HG03342 (cell line): Measurements from ENCODE around the gene CACNB1.
A peak's percentile ranks its signal among the peaks of the same experiment; 100 is the strongest.
"Not testable (repeated sequence)": the region's sequence is repeated elsewhere in the genome, so short reads cannot be mapped to it uniquely, and the experiment has no call there.

Source experiments
- ATAC-seq: cut with Tn5 transposase; IDR thresholded peaks from one replicate; pipeline ENCODE4 v1.9.1; 2021; ENCODE audit warnings: mild to moderate bottlenecking, moderate library complexity; ENCODE audit not compliant: unreplicated experiment

CACNB1 gene

GRCh38 chr17:39177256-39177655, 20.2 kb downstream of the CACNB1 start:
- no peak for ATAC-seq

DNA sequence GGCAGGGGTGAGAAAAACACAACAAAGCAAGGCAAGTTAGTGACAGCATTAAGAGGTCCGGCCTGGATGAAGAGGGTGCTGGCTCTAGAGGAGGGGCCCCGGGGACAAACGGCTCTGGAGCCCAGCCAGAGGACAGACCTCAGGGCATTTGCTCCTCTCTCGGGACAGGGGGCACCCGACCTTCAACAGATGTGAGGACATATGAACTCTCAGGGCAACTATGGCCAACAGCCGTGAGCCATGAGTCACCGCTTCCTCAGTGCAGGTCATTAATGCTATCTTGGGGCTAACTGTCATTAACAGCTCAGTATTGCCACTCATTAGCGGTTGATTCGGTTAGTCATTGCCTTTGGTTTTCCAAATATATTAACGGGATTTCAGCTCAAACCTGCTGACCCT, 21.8 kb downstream of the CACNB1 start:
- no peak for ATAC-seq

GRCh38 chr17:39174920-39175694, 22.4 kb downstream of the CACNB1 start:
- no peak for ATAC-seq

GRCh38 chr17:39173526-39174274, 23.8 kb downstream of the CACNB1 start:
- ATAC-seq, result no peak

GRCh38 chr17:39173080-39173479, 24.4 kb downstream of the CACNB1 start:
- ATAC-seq, result no peak

- ATAC-seq, result no peak
These were observed 25.5 kb downstream of the CACNB1 start for GRCh38 chr17:39171933-39172332.

DNA sequence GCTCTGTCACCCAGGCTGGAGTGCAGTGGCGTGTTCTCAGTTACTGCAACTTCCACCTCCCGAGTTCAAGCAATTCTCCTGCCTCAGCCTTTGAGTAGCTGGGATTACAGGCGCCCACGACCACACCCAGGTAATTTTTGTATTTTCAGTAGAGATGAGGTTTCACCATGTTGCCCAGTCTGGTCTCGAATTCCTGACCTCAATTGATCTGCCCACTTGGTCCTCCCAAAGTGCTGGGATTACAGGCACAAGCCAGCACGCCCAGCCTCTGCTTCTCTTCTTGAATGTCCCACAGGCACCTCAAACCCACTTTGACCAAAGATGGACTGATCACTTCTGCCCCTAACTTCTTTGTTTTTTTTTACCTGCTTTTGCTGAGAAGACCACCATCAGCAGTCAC, 26.9 kb downstream of the CACNB1 start:
- ATAC-seq, result no peak

DNA sequence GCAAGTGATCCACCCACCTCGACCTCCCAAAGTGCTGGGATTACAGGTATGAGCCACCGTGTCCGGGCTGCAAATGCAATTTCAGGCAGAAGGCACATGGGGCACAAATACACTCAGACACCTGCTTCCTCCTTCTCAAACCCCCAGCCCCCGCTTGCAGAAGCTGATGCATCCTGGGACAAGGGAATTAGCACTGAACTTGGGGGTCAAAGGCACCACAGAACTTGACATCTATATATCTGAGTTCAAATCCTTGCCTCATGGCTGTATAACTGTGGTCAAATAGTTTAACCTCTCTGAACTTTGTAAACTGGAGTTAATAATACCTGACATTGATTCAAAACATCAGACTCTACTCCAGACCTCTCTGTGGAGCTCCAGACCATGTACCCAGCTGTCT, 27.4 kb downstream of the CACNB1 start:
- no peak for ATAC-seq

GRCh38 chr17:39169518-39169917, 28.0 kb downstream of the CACNB1 start:
- no peak for ATAC-seq

- ATAC-seq, result no peak
These were observed 28.4 kb downstream of the CACNB1 start for GRCh38 chr17:39169101-39169500.

DNA sequence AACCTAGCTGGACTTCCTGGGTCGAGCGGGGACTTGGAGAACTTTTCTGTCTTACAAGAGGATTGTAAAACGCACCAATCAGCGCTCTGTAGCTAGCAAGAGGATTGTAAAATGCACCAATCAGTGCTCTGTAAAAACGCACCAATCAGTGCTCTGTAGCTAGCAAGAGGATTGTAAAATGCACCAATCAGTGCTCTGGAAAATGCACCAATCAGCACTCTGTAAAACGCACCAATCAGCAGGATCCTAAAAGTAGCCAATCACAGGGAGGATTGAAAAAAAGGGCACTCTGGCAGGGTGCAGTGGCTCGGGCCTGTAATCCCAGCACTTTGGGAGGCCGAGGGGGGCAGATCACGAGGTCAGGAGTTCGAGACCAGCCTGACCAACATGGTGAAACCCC, 29.0 kb downstream of the CACNB1 start:
- ATAC-seq, result not testable (repeated sequence)

- ATAC-seq, result no peak
These were observed 30.0 kb downstream of the CACNB1 start for GRCh38 chr17:39167476-39167875.

DNA sequence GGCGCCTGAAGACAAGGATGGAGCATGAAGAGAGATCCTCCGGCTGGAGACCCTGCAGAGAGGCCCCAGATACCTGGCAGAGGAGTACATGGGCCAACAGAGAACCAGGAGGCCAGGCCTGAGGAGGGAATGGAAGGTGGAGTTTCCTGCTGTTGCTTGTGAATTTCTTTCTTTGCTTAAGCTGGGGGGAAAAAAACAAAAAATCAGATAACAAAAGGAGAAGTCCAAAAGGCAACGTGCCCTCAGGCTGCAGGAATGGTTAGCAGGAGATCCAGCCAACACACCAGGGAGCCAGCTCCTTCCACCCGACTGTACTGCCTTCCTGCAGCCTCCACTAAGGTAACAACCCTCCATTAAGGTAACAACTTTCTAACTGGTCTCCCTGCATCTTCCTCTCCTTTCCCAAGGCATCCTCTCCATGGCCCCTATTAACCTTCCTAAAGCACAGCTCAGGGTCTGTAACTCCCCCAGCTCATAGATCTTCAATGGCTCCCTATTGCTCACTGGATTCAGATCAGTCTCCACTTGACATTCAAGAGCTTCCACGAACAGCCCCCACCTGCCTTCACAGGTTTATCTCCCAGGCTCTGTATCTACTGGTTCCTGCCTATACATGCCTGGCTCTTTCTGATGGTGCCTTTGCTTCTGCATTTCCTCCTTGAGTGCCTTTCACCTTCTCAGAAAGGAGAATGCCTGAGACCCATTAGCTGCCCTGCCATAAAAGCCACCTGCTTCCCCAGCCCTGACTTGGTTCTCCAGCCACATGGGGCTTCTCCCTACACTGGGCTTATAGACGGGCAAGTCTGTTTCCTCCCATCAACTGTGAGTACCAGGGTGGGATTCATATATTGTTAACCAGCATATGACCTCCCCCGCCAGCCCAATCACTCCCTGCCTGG, 30.8 kb downstream of the CACNB1 start:
- no peak for ATAC-seq

GRCh38 chr17:39165841-39166349, 31.6 kb downstream of the CACNB1 start, which contains the start of gene ARL5C:
TSS of gene ARL5C (minus strand) at chr17:39166161. CDS start at chr17:39165760, 401 bp downstream.
- no peak for ATAC-seq

GRCh38 chr17:39165178-39165840, 32.2 kb downstream of the CACNB1 start:
- no peak for ATAC-seq

- ATAC-seq, result peak; percentile 65
These were observed 32.8 kb downstream of the CACNB1 start for GRCh38 chr17:39164675-39165143.

DNA sequence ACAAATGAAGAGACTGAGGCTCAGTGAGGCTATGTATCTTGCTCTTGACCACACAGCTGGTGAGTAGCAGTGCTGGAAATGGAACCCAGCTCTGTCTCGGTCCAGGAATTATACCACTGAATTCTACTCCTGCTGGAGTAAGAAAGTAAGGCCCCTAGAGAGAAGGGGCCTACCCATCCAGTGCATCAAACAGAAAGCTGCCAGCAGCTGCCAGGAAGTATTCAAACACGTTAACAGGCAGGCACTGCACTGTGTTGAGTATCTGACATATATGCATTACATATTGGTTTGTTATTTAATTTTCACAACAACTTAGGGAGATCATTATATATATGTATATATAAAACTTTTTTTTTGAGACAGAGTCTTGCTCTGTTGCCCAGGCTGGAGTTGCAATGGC, 35.5 kb downstream of the CACNB1 start:
- no peak for ATAC-seq

DNA sequence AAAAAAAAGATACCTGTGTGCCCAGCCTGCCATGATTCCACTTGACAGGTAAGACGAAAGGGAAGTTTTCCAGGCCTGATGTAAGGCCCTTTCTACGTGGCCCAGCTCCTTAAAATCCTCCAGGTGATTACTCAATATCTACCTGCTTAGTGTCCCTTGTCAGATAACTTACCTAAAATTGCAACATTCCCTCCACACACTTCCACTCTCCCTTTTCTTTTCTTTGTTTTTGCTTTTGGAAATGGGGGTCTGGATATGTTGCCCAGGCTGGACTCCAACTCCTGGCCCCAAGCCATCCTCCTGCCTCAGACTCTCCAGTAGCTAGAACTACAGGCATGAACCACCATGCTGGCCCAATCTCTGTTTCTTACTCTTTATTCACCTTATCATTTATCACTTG, 38.8 kb downstream of the CACNB1 start:
- ATAC-seq, result no peak

GRCh38 chr17:39156491-39156890, 41.0 kb downstream of the CACNB1 start:
- no peak for ATAC-seq

- no peak for ATAC-seq
These were observed 41.8 kb downstream of the CACNB1 start for GRCh38 chr17:39155654-39156053.
